Neural cell (in vitro differentiated cells): ENCODE results near the gene ACOXL. TPM values are rescaled to one million over a fixed set of nuclear protein-coding genes. Genes with fewer than 3 reads are reported as not detected.
"Not testable (repeated sequence)": the region's sequence is repeated elsewhere in the genome, so short reads cannot be mapped to it uniquely, and the experiment has no call there.

Experiments used
- H2AFZ ChIP-seq: fragments of 200-600, 300-800 bp; sonication (generic), shearing (Covaris generic); 2 replicates; pipeline ENCODE4 v1.6.0; 2014; ENCODE audit warnings: low read depth, mild to moderate bottlenecking, antibody characterized with exemption, low read length, moderate library complexity
- H3F3A ChIP-seq: fragments of 200-600 bp; shearing (Covaris generic); 2 replicates; pipeline ENCODE4 v1.6.1; 2016; ENCODE audit warnings: mild to moderate bottlenecking, moderate library complexity, mixed read lengths, antibody characterized with exemption, low read length; ENCODE audit not compliant: insufficient read depth, poor library complexity, severe bottlenecking
- H3K27ac ChIP-seq: fragments of 200-600, 300-800 bp; sonication (generic), shearing (Covaris generic); 2 replicates; pipeline ENCODE4 v1.5.1; 2014; ENCODE audit warnings: mild to moderate bottlenecking, low read length, moderate library complexity
- H3K27me3 ChIP-seq: fragments of 300-800, 200-600 bp; sonication (generic), shearing (Covaris generic); 2 replicates; pipeline ENCODE4 v1.6.0; 2014; ENCODE audit warnings: mild to moderate bottlenecking, low read depth, low read length, moderate library complexity; ENCODE audit not compliant: insufficient read depth
- H3K36me3 ChIP-seq: fragments of 300-800, 200-600 bp; sonication (generic), shearing (Covaris generic); 2 replicates; pipeline ENCODE4 v1.5.1; 2014; ENCODE audit warnings: mild to moderate bottlenecking, antibody characterized with exemption, low read length, moderate library complexity; ENCODE audit not compliant: insufficient read depth
- H3K4me2 ChIP-seq: fragments of 300-800, 200-600 bp; sonication (generic), shearing (Covaris generic); 2 replicates; pipeline ENCODE4 v1.6.0; 2014; ENCODE audit warnings: mild to moderate bottlenecking, low read length
- H3K4me3 ChIP-seq: fragments of 300-800, 200-600 bp; sonication (generic), shearing (Covaris generic); 2 replicates; pipeline ENCODE4 v1.5.1; 2014; ENCODE audit warnings: mild to moderate bottlenecking, low read length, moderate library complexity
- H3K79me2 ChIP-seq: fragments of 200-600 bp; shearing (Covaris generic); replicated peaks from 2 replicates; pipeline ENCODE4 v1.6.0; 2014; ENCODE audit warnings: mild to moderate bottlenecking, low read length, moderate library complexity; ENCODE audit not compliant: insufficient read depth
- H3K9ac ChIP-seq: fragments of 300-800, 200-600 bp; sonication (generic), shearing (Covaris generic); 2 replicates; pipeline ENCODE4 v1.6.1; 2016; ENCODE audit warnings: mild to moderate bottlenecking, low read length, mixed read lengths
- H3K9me2 ChIP-seq: fragments of 200-600 bp; shearing (Covaris generic); 2 replicates; pipeline ENCODE4 v1.6.1; 2016; ENCODE audit warnings: mild to moderate bottlenecking, low read length, mixed read lengths; ENCODE audit not compliant: insufficient read depth
- H3K9me3 ChIP-seq: fragments of 200-600, 300-800 bp; sonication (generic), shearing (Covaris generic); 2 replicates; pipeline ENCODE4 v1.6.1; 2016; ENCODE audit warnings: mild to moderate bottlenecking, mixed run types, low read length, moderate library complexity, mixed read lengths
- H4K20me1 ChIP-seq: fragments of 200-600 bp; shearing (Covaris generic); 2 replicates; pipeline ENCODE4 v1.6.1; 2016; ENCODE audit warnings: mild to moderate bottlenecking, mixed run types; ENCODE audit not compliant: insufficient read depth
- CTCF ChIP-seq: fragments of 450-650 bp; IDR thresholded peaks from 2 replicates; pipeline ENCODE4 v1.5.1; 2014; ENCODE audit warnings: antibody characterized with exemption, mild to moderate bottlenecking, moderate library complexity; ENCODE audit not compliant: poor library complexity, severe bottlenecking
- EP300 ChIP-seq: fragments of 450-650 bp; conservative IDR thresholded peaks from 2 replicates; pipeline ENCODE4 v1.6.1; 2014; ENCODE audit warnings: antibody characterized with exemption, mild to moderate bottlenecking, moderate library complexity; ENCODE audit not compliant: poor library complexity, severe bottlenecking
- EZH2 ChIP-seq: fragments of 200-600, 300-800 bp; shearing (Covaris generic), sonication (generic); IDR thresholded peaks from 2 replicates; pipeline ENCODE4 v1.6.1; 2014; ENCODE audit warnings: antibody characterized with exemption, low read length, borderline replicate concordance, mild to moderate bottlenecking; ENCODE audit not compliant: insufficient read depth, poor library complexity, severe bottlenecking
- MXI1 ChIP-seq: fragments of 450-650 bp; conservative IDR thresholded peaks from 2 replicates; pipeline ENCODE4 v1.6.1; 2014; ENCODE audit warnings: antibody characterized with exemption, mild to moderate bottlenecking; ENCODE audit not compliant: poor library complexity, severe bottlenecking
- POLR2AphosphoS5 ChIP-seq: IDR thresholded peaks from 2 replicates; pipeline ENCODE4 v1.6.1; 2012
- RAD21 ChIP-seq: fragments of 450-650 bp; conservative IDR thresholded peaks from 2 replicates; pipeline ENCODE4 v1.6.1; 2014; ENCODE audit warnings: antibody characterized with exemption, mild to moderate bottlenecking, moderate library complexity
- REST ChIP-seq: IDR thresholded peaks from 2 replicates; pipeline ENCODE4 v1.6.1; 2012; ENCODE audit warnings: borderline replicate concordance
- SMC3 ChIP-seq: fragments of 450-650 bp; conservative IDR thresholded peaks from 2 replicates; pipeline ENCODE4 v1.6.1; 2014; ENCODE audit warnings: antibody characterized with exemption, mild to moderate bottlenecking, moderate library complexity; ENCODE audit not compliant: poor library complexity
- TAF1 ChIP-seq: IDR thresholded peaks from 2 replicates; pipeline ENCODE4 v1.6.1; 2012; ENCODE audit warnings: low read depth
- polyA plus RNA-seq: library from polyadenylated mRNA; depleted of rRNA; stranded (reverse); fragments of >200 nt; gene quantifications from 2 replicates; pipeline ENCODE4 v1.2.3, GENCODE V29; 2014

Gene ACOXL
- polyA plus RNA-seq, 1 donor from 2014 or later: not detected

- no peak overlapping the region for H2AFZ ChIP-seq
- H3K9me2 ChIP-seq: no peaks in the 10 kb centered on the region
- H3K79me2 ChIP-seq: no peaks in the 10 kb centered on the region
- H3K27ac ChIP-seq: no peak overlapping the region
- no peaks in the 10 kb centered on the region for H3F3A ChIP-seq
- no peak overlapping the region for H3K9ac ChIP-seq
- no peak for TF ChIP-seq SMC3
- no peak for TF ChIP-seq POLR2AphosphoS5
- no peak for TF ChIP-seq RAD21
- no peak for TF ChIP-seq REST
- TF ChIP-seq CTCF: no peak
- no peak for TF ChIP-seq EP300
- TF ChIP-seq TAF1: no peak
- no peak for TF ChIP-seq EZH2
- TF ChIP-seq MXI1: no peak
- H3K9me3 ChIP-seq: no peaks in the 10 kb centered on the region
- H3K36me3 ChIP-seq: no peaks in the 10 kb centered on the region
- H4K20me1 ChIP-seq: no peaks in the 10 kb centered on the region
- no peaks in the 10 kb centered on the region for H3K27me3 ChIP-seq
- no peak overlapping the region for H3K4me2 ChIP-seq
- H3K4me3 ChIP-seq: no peak overlapping the region
These were observed 228.6 kb downstream of the ACOXL start for GRCh38 chr2:110960954-110961353.

- H3F3A ChIP-seq, H4K20me1 ChIP-seq, H3K36me3 ChIP-seq, H3K79me2 ChIP-seq, H3K27me3 ChIP-seq, H3K9me2 ChIP-seq, H3K4me3 ChIP-seq, H3K9me3 ChIP-seq, H3K27ac ChIP-seq, H3K4me2 ChIP-seq, H3K9ac ChIP-seq, H2AFZ ChIP-seq: not testable (repeated sequence)
These were observed 229.3 kb downstream of the ACOXL start for GRCh38 chr2:110961643-110962042.

GRCh38 chr2:110969696-110970095, 237.3 kb downstream of the ACOXL start:
- Histone ChIP-seq H3K36me3 (no peaks in the 10 kb centered on the region), H3K9me2 (no peaks in the 10 kb centered on the region), H3K4me3 (no peak overlapping the region), H3K27ac (no peak overlapping the region), H3F3A (no peaks in the 10 kb centered on the region), H3K9ac (no peak overlapping the region), H3K4me2 (no peak overlapping the region), H4K20me1 (no peaks in the 10 kb centered on the region), H3K27me3 (no peaks in the 10 kb centered on the region), H3K9me3 (no peaks in the 10 kb centered on the region), H2AFZ (no peak overlapping the region), H3K79me2 (no peaks in the 10 kb centered on the region)
- no peak for TF ChIP-seq POLR2AphosphoS5
- TF ChIP-seq SMC3: no peak
- no peak for TF ChIP-seq CTCF
- TF ChIP-seq RAD21: no peak
- no peak for TF ChIP-seq EP300
- TF ChIP-seq EZH2: no peak
